Panc1 (cell line): ENCODE data around the gene SLC6A19.
A peak's percentile ranks its signal among the peaks of the same experiment; 100 is the strongest.

Experiments used
- POLR2AphosphoS5 ChIP-seq: IDR thresholded peaks from 2 replicates; pipeline ENCODE4 v1.6.1; 2012; ENCODE audit warnings: mild to moderate bottlenecking, low read depth, low read length, moderate library complexity
- SIN3A ChIP-seq: IDR thresholded peaks from 2 replicates; pipeline ENCODE4 v1.6.1; 2012; ENCODE audit warnings: low read depth, mild to moderate bottlenecking, low read length, moderate library complexity, borderline replicate concordance; ENCODE audit not compliant: insufficient read depth
- TCF7L2 ChIP-seq: IDR thresholded peaks from 2 replicates; pipeline ENCODE4 v1.6.1; 2011; ENCODE audit warnings: mild to moderate bottlenecking, low read depth, low read length, inconsistent platforms
- TF ChIP-seq, protein P1 (sequence below): fragments of 450-650 bp; IDR thresholded peaks from 2 replicates; pipeline ENCODE4 v1.5.1; 2017; ENCODE audit warnings: mild to moderate bottlenecking
- TF ChIP-seq, protein P2 (sequence below), 2 experiments: IDR thresholded peaks; 2 replicates each; pipeline ENCODE4 v1.6.1; 2011 to 2012; ENCODE audit warnings: low read depth in 2 of 2, control low read depth in 1 of 2, low read length in 1 of 2, mild to moderate bottlenecking in 1 of 2, moderate library complexity in 1 of 2; ENCODE audit not compliant: insufficient read depth in 1 of 2

DNA sequence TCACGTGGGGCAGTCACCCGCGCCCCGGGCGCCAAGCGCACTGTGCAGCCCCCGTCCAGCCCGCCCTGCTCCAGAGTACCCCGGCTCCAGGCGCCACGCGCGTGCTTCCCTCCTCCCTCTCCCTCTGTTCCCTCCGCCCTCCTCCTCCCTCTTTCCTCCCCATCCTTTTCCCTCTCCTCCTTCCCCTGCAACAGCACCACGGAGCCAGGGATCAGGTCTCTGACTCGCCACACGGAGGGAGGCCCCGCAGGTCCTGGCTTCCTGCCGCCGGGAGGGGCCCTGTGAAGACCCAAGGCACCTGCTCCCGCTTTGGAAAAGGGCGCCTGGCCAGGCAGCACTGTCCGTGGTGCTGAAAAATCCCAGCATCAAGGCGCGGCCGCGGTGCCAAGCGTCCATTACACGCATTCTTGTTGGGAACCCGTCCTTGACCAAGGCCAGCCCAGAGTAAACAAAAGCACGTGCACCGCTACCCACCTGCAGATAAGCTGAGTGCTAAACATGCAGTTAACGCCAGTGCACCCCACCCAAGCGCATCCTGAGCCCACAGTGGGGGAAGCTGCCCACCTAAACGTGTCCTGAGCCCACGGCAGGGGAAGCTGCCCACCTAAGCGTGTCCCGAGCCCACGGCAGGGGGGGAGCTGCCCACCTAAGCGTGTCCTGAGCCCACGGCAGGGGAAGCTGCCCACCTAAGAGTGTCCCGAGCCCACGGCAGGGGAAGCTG, 45.5 kb downstream of the SLC6A19 start:
- TF ChIP-seq POLR2AphosphoS5 (no peak), TCF7L2 (no peak), SIN3A (no peak)
- TF ChIP-seq, protein P1, sequence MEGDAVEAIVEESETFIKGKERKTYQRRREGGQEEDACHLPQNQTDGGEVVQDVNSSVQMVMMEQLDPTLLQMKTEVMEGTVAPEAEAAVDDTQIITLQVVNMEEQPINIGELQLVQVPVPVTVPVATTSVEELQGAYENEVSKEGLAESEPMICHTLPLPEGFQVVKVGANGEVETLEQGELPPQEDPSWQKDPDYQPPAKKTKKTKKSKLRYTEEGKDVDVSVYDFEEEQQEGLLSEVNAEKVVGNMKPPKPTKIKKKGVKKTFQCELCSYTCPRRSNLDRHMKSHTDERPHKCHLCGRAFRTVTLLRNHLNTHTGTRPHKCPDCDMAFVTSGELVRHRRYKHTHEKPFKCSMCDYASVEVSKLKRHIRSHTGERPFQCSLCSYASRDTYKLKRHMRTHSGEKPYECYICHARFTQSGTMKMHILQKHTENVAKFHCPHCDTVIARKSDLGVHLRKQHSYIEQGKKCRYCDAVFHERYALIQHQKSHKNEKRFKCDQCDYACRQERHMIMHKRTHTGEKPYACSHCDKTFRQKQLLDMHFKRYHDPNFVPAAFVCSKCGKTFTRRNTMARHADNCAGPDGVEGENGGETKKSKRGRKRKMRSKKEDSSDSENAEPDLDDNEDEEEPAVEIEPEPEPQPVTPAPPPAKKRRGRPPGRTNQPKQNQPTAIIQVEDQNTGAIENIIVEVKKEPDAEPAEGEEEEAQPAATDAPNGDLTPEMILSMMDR: no peak
- TF ChIP-seq, protein P2, sequence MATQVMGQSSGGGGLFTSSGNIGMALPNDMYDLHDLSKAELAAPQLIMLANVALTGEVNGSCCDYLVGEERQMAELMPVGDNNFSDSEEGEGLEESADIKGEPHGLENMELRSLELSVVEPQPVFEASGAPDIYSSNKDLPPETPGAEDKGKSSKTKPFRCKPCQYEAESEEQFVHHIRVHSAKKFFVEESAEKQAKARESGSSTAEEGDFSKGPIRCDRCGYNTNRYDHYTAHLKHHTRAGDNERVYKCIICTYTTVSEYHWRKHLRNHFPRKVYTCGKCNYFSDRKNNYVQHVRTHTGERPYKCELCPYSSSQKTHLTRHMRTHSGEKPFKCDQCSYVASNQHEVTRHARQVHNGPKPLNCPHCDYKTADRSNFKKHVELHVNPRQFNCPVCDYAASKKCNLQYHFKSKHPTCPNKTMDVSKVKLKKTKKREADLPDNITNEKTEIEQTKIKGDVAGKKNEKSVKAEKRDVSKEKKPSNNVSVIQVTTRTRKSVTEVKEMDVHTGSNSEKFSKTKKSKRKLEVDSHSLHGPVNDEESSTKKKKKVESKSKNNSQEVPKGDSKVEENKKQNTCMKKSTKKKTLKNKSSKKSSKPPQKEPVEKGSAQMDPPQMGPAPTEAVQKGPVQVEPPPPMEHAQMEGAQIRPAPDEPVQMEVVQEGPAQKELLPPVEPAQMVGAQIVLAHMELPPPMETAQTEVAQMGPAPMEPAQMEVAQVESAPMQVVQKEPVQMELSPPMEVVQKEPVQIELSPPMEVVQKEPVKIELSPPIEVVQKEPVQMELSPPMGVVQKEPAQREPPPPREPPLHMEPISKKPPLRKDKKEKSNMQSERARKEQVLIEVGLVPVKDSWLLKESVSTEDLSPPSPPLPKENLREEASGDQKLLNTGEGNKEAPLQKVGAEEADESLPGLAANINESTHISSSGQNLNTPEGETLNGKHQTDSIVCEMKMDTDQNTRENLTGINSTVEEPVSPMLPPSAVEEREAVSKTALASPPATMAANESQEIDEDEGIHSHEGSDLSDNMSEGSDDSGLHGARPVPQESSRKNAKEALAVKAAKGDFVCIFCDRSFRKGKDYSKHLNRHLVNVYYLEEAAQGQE (IDR thresholded peaks at IDR 0.05; ENCODE audit: insufficient read depth in 1 of 2, low read depth in 2 of 2, low read length in 1 of 2): peak; percentile 99
